ENCODE measurements around the gene TBC1D32. TPM values are rescaled to one million over a fixed set of nuclear protein-coding genes. Genes with fewer than 3 reads are reported as not detected.

Gene TBC1D32
- total RNA-seq, 1 experiment from 2014 or later: 9.0 TPM

- no peaks in the 10 kb centered on the region for H3K9me3 ChIP-seq (ENCODE audit: control insufficient read depth, low read depth, low read length)
- no peaks in the 10 kb centered on the region for H3K79me1 ChIP-seq (ENCODE audit: insufficient read depth, low read depth, low read length, poor library complexity, severe bottlenecking)
- no peak overlapping the region for H3K14ac ChIP-seq (ENCODE audit: insufficient read depth, low read length)
- Mint-ChIP-seq H3K36me3 (ENCODE audit: insufficient read depth in 1 of 3, low read depth in 3 of 3) (0 out of 7 replicates have a peak, but pooled peaks cover 0 to 6% (median 0%) of the 10 kb centered on the region in 3 experiments), H3K4me3 (no peak overlapping the region), H3K27ac (no peak overlapping the region), H3K4me1 (no peaks in the 10 kb centered on the region), H3K27me3 (ENCODE audit: low read depth) (no peaks in the 10 kb centered on the region), H3K9me3 (no peaks in the 10 kb centered on the region)
- H3K18ac ChIP-seq (ENCODE audit: insufficient read length, low read depth, low read length): no peak overlapping the region
- H4K20me1 ChIP-seq (ENCODE audit: control insufficient read depth, insufficient read depth, insufficient read length): no peaks in the 10 kb centered on the region
- no peaks in the 10 kb centered on the region for H3K4me1 ChIP-seq (ENCODE audit: insufficient read depth, low read length)
- DNase-seq: no peak
- H3K9ac ChIP-seq (ENCODE audit: extremely low read depth, insufficient read length, low read length): no peak overlapping the region
- no peak overlapping the region for H3T11ph ChIP-seq (ENCODE audit: low read length)
- H2BK12ac ChIP-seq (ENCODE audit: insufficient read length, low read depth, low read length): no peak overlapping the region
- no peak overlapping the region for H3K4ac ChIP-seq (ENCODE audit: low read depth, low read length)
- no peak overlapping the region for H2AK5ac ChIP-seq (ENCODE audit: insufficient read length, low read length)
- no peak for TF ChIP-seq CTCF (conservative IDR thresholded peaks at IDR 0.05)
- H3K4me2 ChIP-seq (ENCODE audit: insufficient read depth, insufficient read length, low read length): no peak overlapping the region
- no peak overlapping the region for H2BK15ac ChIP-seq (ENCODE audit: low read depth, low read length)
- no peak overlapping the region for H2BK20ac ChIP-seq (ENCODE audit: low read depth, low read length, poor library complexity, severe bottlenecking)
- no CpG with 5 or more reads among the region's 2 CpGs for WGBS (ENCODE audit: extremely low coverage, insufficient read length, low lambda C conversion rate)
- H3K23ac ChIP-seq (ENCODE audit: insufficient read length, low read depth, low read length): no peak overlapping the region
- no peaks in the 10 kb centered on the region for H3K79me2 ChIP-seq (ENCODE audit: insufficient read depth, low read length)
- no peak overlapping the region for H4K91ac ChIP-seq (ENCODE audit: insufficient read length, low read depth, low read length)
- H3K56ac ChIP-seq (ENCODE audit: insufficient read length, low read depth, low read length): no peak overlapping the region
- no peak overlapping the region for H4K5ac ChIP-seq (ENCODE audit: insufficient read length, low read depth, low read length)
- no peak overlapping the region for H2BK5ac ChIP-seq (ENCODE audit: insufficient read length, low read length)
- H3K27me3 ChIP-seq (ENCODE audit: insufficient read depth, low read length): no peaks in the 10 kb centered on the region
- H3K27ac ChIP-seq (ENCODE audit: insufficient read length, low read depth, low read length): no peak overlapping the region
- H2BK120ac ChIP-seq (ENCODE audit: low read depth, low read length, poor library complexity, severe bottlenecking): no peak overlapping the region
- no peak overlapping the region for H2AFZ ChIP-seq (ENCODE audit: low read length)
- no peaks in the 10 kb centered on the region for H3K23me2 ChIP-seq (ENCODE audit: insufficient read length, low read depth, low read length, poor library complexity, severe bottlenecking)
- no peak overlapping the region for H4K8ac ChIP-seq (replicated peaks; ENCODE audit: insufficient read length, low read depth, low read length)
Observed at GRCh38 chr6:121319603-121320002, 14.7 kb downstream of the TBC1D32 start.
